GM20431 (cell line): Measurements from ENCODE around the gene PHC2.

Source experiments
- in situ Hi-C: fragments of 300-500 bp; cut with MseI, MboI; formaldehyde crosslinking; loops from one replicate; pipeline ENCODE4 v1.15.0; 2020; ENCODE audit warnings: low sequenced_read_pairs; ENCODE audit not compliant: unreplicated experiment

The PHC2 gene

DNA sequence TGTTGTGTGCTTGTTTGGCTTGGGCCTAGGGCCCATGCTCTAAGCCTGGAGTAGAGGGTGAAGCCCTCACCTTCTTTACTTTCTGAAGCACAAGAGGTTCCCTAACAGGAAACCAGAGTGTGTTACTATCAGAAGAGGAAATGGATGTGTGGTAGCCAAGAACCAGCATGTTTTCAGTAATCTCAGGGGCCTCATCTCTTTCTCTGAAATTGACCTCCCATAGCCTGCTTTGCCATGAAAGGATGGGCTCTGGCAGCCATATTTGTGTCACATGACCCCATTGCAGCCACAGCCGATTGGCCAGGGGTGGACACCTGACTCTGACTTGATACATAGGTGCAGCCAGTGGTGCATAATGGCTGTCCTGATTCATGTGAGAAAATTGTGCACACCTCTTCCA is 128.6 kb downstream of the PHC2 start:
- in situ Hi-C loops = no loop called here

DNA sequence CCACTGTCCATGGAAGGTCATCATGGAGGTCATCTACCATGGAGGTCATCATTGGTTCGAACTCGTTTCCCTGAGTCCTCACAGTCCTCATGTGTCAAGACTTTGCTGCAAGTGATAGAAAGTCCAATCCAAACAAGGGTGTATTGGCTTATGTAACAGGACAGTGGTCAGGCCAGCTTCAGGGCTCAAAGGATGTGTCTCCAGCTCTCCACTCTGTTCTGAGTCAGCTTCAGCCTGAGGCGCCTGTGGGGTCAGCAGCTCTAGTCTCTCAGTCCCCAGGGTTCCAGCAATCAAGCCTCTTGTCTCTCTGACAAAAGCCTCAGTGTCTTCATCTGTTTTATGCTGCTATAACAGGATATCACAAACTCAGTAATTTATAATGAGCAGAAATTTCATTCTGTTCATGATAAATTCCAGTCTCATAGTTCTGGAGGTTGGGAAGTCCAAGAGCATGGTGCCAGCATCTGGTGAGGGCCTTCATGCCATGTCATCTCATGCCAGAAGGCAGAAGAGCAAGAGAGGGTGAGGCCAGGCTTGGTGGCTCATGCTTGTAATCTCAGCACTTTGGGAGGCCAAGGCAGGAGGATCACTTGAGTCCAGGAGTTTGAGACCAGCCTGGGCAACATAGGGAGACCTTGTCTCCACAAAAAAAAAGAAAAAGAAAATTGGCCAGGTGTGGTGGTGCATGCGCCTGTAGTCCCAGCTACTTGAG is 129.5 kb downstream of the PHC2 start:
- in situ Hi-C loops = no loop called here

- in situ Hi-C loops = no loop called here
These were observed 130.2 kb downstream of the PHC2 start for GRCh38 chr1:33300673-33301072.

- in situ Hi-C loops = loop anchor here (25.0 kb wide), 1 partner anchor 163 kb away; the partner anchor contains the start of gene ZSCAN20
These were observed 131.3 kb downstream of the PHC2 start for GRCh38 chr1:33299461-33300155.

GRCh38 chr1:33298623-33299277 is 132.1 kb downstream of the PHC2 start:
- in situ Hi-C loops = loop anchor here (25.0 kb wide), 1 partner anchor 164 kb away; the partner anchor contains the start of gene ZSCAN20

GRCh38 chr1:33297911-33298622 is 132.8 kb downstream of the PHC2 start:
- in situ Hi-C loops = loop anchor here (25.0 kb wide), 1 partner anchor 164 kb away; the partner anchor contains the start of gene ZSCAN20

- in situ Hi-C loops = loop anchor here (25.0 kb wide), 1 partner anchor 165 kb away; the partner anchor contains the start of gene ZSCAN20
These were observed 134.1 kb downstream of the PHC2 start for GRCh38 chr1:33296824-33297223.

- in situ Hi-C loops = loop anchor here (25.0 kb wide), 1 partner anchor 166 kb away; the partner anchor contains the start of gene ZSCAN20
These were observed 134.8 kb downstream of the PHC2 start for GRCh38 chr1:33296082-33296458.

GRCh38 chr1:33295450-33296081 is 135.3 kb downstream of the PHC2 start:
- in situ Hi-C loops = loop anchor here (25.0 kb wide), 1 partner anchor 167 kb away; the partner anchor contains the start of gene ZSCAN20

GRCh38 chr1:33295023-33295422 is 135.9 kb downstream of the PHC2 start:
- in situ Hi-C loops = loop anchor here (25.0 kb wide), 1 partner anchor 167 kb away; the partner anchor contains the start of gene ZSCAN20

GRCh38 chr1:33294071-33295010 is 136.6 kb downstream of the PHC2 start:
- in situ Hi-C loops = loop anchor here (25.0 kb wide), 1 partner anchor 168 kb away; the partner anchor contains the start of gene ZSCAN20

DNA sequence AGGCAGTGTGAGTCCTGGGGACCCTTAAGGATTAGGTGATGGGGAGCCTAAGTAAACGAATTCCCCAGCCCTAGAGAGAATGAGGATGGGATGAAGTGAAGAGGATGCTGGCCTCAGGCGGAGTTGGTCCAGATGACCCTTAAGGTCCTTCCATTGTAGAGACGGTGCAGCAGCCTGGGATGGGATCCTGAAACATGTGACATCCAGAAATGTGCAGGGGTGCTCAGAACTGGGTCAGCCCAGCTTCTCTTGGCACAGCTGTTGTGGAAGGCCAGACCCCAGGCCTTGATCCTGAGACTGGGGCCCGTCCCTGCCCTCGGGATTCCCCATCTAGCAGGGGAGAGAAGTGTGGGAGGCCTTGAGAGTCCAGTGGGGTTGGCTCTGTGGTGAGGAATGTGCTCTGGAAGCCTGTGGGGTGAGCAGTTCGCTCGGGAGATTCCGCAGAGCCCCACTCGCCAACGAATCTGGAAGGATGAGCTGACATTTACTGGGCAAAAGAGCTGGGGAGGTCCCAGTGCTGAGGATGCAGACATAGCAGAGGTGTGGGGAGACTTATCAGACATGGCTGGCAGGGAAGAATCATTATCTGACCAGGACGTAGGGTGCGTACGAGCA is 138.1 kb downstream of the PHC2 start:
- in situ Hi-C loops = loop anchor here (25.0 kb wide), 1 partner anchor 169 kb away; the partner anchor contains the start of gene ZSCAN20

GRCh38 chr1:33290615-33291014 is 140.3 kb downstream of the PHC2 start:
- in situ Hi-C loops = loop anchor here (25.0 kb wide), 1 partner anchor 172 kb away; the partner anchor contains the start of gene ZSCAN20

- in situ Hi-C loops = loop anchor here (25.0 kb wide), 1 partner anchor 172 kb away; the partner anchor contains the start of gene ZSCAN20
These were observed 141.1 kb downstream of the PHC2 start for GRCh38 chr1:33289858-33290154.

DNA sequence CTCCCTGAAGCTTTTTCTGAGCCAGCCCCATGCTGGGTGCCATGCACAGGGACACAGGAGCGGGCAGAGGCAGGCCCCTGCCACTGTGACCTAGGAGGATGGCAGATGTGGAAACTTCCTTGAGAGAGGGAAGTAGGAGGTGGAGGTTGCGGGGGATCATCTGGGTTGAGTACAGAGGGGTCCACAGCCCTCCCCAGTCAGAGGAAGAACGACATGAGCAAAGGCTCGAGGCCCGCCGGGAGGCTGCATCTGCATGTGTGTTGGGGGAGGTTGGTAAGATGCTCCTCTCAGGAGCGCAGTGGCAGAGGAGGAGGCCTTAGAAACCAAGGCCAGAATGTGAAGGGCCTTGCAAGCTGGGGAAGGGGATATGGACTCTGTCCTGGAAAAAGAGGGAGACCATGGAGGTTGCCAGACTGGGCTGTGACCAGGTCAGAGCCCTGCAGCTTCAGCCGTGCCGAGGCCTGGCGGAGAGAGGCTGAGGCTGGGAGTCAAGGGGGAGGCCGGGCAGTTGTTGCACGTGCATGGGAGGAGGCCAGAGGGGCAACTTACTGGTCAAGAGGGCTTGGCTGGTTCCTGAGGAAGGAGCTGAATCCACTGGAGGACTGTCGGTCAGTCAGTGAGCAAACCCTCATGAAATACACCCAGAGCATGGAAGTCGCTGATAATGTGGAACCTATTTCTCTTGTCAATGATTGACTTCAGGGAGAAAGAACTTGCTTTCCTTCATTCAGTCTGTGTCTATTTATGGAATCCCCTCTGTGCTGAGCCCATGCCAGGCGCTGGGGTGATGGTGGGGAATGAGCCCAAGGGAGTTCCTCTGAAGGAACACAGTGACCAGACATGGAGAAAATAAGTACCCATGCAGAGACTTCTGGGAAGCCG is 141.7 kb downstream of the PHC2 start:
- in situ Hi-C loops = loop anchor here (25.0 kb wide), 1 partner anchor 173 kb away; the partner anchor contains the start of gene ZSCAN20

DNA sequence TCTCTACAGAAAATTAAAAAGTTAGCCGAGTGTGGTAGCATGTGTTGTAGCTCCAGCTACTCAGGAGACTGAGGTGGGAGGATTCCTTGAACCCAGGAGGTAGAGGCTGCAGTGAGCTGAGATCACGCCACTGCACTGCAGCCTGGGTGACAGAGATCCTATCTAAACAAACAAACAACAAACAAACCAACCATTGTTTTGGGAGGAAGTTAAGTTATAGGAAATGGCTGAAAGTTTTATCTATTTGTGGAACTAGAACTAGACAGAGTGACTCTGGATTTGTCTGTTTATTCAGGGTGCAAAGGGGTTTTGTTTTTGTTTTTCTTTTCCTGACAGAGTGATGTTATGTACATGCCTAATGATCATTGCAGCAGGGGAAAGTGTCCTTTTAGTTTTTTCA is 143.6 kb downstream of the PHC2 start:
- in situ Hi-C loops = loop anchor here (25.0 kb wide), 1 partner anchor 175 kb away; the partner anchor contains the start of gene ZSCAN20
